ENCODE measurements around the gene KBTBD13.

The KBTBD13 gene

DNA sequence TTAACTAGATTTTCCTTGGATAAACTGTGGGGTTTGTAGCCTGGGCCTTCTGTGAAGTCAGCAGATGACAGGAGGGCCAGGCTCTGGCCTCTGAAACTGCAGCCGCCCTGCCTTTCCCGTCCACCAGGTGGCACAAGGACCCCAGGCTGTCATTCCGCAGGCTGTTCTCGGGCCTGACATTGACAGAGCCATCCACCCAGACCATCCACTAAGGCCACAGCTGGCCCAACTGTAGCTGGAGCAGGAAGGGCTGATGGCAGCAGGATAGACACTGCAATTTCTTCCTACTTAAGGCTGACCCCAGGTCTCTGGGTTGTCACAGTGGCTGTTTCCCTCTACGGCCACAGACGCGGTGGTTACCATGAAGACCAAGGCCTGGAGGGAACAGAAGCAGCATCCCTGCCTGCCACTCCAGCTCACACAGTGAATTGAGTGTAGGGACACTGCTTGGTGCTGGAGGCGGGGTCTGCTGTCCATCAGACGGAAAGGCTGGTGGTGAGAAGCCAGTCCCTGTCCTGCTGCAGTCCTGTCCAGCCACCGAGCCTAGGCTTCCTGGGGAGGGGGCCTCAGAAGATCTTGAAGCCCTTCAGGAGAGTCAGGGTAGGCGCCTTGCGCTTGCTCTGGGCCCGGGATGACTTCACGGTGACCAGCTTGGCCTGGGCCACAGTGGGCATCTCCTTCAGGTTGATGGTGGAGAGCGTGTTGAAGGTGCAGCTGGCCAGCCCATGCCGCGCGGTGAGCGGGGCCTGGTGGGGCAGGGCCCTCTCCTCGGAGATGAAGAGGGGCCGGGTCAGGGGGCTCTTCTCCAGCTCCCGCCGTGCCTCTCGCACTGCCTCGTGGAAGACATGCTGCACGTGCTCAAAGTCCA is 22.0 kb upstream of the KBTBD13 start:
- no peak overlapping the region for H2AFZ ChIP-seq (ENCODE audit: low read length)

GRCh38 chr15:65055201-65055870 is 21.2 kb upstream of the KBTBD13 start:
- Histone ChIP-seq H3K9ac (ENCODE audit: low read depth, low read length, poor library complexity, severe bottlenecking) (peak overlapping the region; percentile 55), H3K4me1 (ENCODE audit: insufficient read depth, low read length, poor library complexity, severe bottlenecking) (peaks cover 46% of the 10 kb centered on the region), H3K4me3 (ENCODE audit: low read length, poor library complexity, severe bottlenecking) (peak overlapping the region; percentile 47), H2AFZ (ENCODE audit: low read length) (no peak overlapping the region), H3K9me3 (ENCODE audit: insufficient read depth, low read depth, low read length) (no peaks in the 10 kb centered on the region), H3K27me3 (ENCODE audit: insufficient read depth, low read length, poor library complexity, severe bottlenecking) (no peaks in the 10 kb centered on the region), H4K20me1 (ENCODE audit: insufficient read depth, low read length, poor library complexity, severe bottlenecking) (no peaks in the 10 kb centered on the region), H3F3A (ENCODE audit: low read depth) (peaks cover 4% of the 10 kb centered on the region; the same call in 1 of the 2 replicates), H3K79me2 (ENCODE audit: insufficient read depth, low read length) (no peaks in the 10 kb centered on the region), H3K4me2 (ENCODE audit: low read depth, low read length, poor library complexity, severe bottlenecking) (peak overlapping the region; percentile 64), H3K36me3 (ENCODE audit: insufficient read depth, low read length) (no peaks in the 10 kb centered on the region), H3K9me2 (replicated peaks; ENCODE audit: low read depth, low read length) (no peaks in the 10 kb centered on the region)
- TF ChIP-seq, protein P1, sequence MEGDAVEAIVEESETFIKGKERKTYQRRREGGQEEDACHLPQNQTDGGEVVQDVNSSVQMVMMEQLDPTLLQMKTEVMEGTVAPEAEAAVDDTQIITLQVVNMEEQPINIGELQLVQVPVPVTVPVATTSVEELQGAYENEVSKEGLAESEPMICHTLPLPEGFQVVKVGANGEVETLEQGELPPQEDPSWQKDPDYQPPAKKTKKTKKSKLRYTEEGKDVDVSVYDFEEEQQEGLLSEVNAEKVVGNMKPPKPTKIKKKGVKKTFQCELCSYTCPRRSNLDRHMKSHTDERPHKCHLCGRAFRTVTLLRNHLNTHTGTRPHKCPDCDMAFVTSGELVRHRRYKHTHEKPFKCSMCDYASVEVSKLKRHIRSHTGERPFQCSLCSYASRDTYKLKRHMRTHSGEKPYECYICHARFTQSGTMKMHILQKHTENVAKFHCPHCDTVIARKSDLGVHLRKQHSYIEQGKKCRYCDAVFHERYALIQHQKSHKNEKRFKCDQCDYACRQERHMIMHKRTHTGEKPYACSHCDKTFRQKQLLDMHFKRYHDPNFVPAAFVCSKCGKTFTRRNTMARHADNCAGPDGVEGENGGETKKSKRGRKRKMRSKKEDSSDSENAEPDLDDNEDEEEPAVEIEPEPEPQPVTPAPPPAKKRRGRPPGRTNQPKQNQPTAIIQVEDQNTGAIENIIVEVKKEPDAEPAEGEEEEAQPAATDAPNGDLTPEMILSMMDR (conservative IDR thresholded peaks at IDR 0.05; ENCODE audit: low read length), result no peak
- TF ChIP-seq EZH2phosphoT487 (IDR thresholded peaks at IDR 0.05; ENCODE audit: borderline replicate concordance), result no peak

More for the DNA sequence above, 22.0 kb upstream of the KBTBD13 start:
- Histone ChIP-seq H3K79me2 (ENCODE audit: insufficient read depth, low read length) (no peaks in the 10 kb centered on the region), H4K20me1 (ENCODE audit: insufficient read depth, low read length, poor library complexity, severe bottlenecking) (no peaks in the 10 kb centered on the region), H3K9ac (ENCODE audit: low read depth, low read length, poor library complexity, severe bottlenecking) (peak overlapping the region; percentile 55), H3K9me3 (ENCODE audit: insufficient read depth, low read depth, low read length) (no peaks in the 10 kb centered on the region), H3K4me1 (ENCODE audit: insufficient read depth, low read length, poor library complexity, severe bottlenecking) (peaks cover 51% of the 10 kb centered on the region), H3K4me2 (ENCODE audit: low read depth, low read length, poor library complexity, severe bottlenecking) (peak overlapping the region; percentile 64), H3F3A (ENCODE audit: low read depth) (peaks cover 4% of the 10 kb centered on the region; the same call in 1 of the 2 replicates), H3K27me3 (ENCODE audit: insufficient read depth, low read length, poor library complexity, severe bottlenecking) (no peaks in the 10 kb centered on the region), H3K4me3 (ENCODE audit: low read length, poor library complexity, severe bottlenecking) (no peak overlapping the region), H3K9me2 (replicated peaks; ENCODE audit: low read depth, low read length) (no peaks in the 10 kb centered on the region), H3K36me3 (ENCODE audit: insufficient read depth, low read length) (no peaks in the 10 kb centered on the region)
- TF ChIP-seq, protein P1 (conservative IDR thresholded peaks at IDR 0.05; ENCODE audit: low read length), result peak; percentile 93
- no peak for TF ChIP-seq EZH2phosphoT487 (IDR thresholded peaks at IDR 0.05; ENCODE audit: borderline replicate concordance)

DNA sequence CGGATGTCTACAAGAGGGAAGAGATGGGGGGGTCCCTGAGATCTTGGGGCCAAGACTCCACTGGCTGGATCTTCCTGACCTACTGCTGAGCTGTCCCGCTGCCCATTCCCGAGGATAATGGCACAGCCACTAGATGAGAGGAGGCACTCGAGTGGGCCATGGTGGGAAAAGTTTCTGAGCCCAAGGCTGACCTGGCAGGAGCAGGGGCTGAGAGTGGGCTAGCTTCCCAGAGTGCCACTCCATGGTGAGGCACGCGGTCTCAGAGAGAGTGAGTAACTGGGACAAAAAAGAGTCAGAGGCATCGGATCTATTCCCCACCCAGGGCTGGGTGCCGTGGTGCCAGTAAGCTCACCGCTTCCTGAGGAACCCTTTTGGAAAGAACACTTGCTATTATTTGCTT is 20.4 kb upstream of the KBTBD13 start:
- Histone ChIP-seq H3K79me2 (ENCODE audit: insufficient read depth, low read length) (no peaks in the 10 kb centered on the region), H3K9ac (ENCODE audit: low read depth, low read length, poor library complexity, severe bottlenecking) (peak overlapping the region; percentile 55), H3K9me2 (replicated peaks; ENCODE audit: low read depth, low read length) (no peaks in the 10 kb centered on the region), H3K9me3 (ENCODE audit: insufficient read depth, low read depth, low read length) (no peaks in the 10 kb centered on the region), H3K4me2 (ENCODE audit: low read depth, low read length, poor library complexity, severe bottlenecking) (peak overlapping the region; percentile 64), H3K27me3 (ENCODE audit: insufficient read depth, low read length, poor library complexity, severe bottlenecking) (no peaks in the 10 kb centered on the region), H3K4me1 (ENCODE audit: insufficient read depth, low read length, poor library complexity, severe bottlenecking) (peaks cover 43% of the 10 kb centered on the region), H3F3A (ENCODE audit: low read depth) (peaks cover 4% of the 10 kb centered on the region; the same call in 1 of the 2 replicates), H4K20me1 (ENCODE audit: insufficient read depth, low read length, poor library complexity, severe bottlenecking) (no peaks in the 10 kb centered on the region), H3K36me3 (ENCODE audit: insufficient read depth, low read length) (no peaks in the 10 kb centered on the region), H2AFZ (ENCODE audit: low read length) (no peak overlapping the region), H3K4me3 (ENCODE audit: low read length, poor library complexity, severe bottlenecking) (peak overlapping the region; percentile 47)
- TF ChIP-seq, protein P1 (conservative IDR thresholded peaks at IDR 0.05; ENCODE audit: low read length), result no peak
- no peak for TF ChIP-seq EZH2phosphoT487 (IDR thresholded peaks at IDR 0.05; ENCODE audit: borderline replicate concordance)
